Tibial nerve (tissue), 3 donors: ENCODE results near the gene LDHA.

Source experiments
- POLR2A ChIP-seq, 2 donors: fragments of 450-650 bp; IDR thresholded peaks; one replicate each; pipeline ENCODE4 v1.6.1; 2017; ENCODE audit warnings: antibody characterized with exemption in 2 of 2, mild to moderate bottlenecking in 2 of 2, moderate library complexity in 2 of 2
- TF ChIP-seq, protein P1 (sequence below), 5 experiments: fragments of 200-600 bp in 3 of 5; fragments of 450-650 bp in 2 of 5; sonication (generic) in 3 of 5; IDR thresholded peaks; one replicate each; pipeline ENCODE4 v1.5.1; 2016 to 2019; ENCODE audit warnings: antibody characterized with exemption in 5 of 5, mild to moderate bottlenecking in 3 of 5, moderate library complexity in 2 of 5

DNA sequence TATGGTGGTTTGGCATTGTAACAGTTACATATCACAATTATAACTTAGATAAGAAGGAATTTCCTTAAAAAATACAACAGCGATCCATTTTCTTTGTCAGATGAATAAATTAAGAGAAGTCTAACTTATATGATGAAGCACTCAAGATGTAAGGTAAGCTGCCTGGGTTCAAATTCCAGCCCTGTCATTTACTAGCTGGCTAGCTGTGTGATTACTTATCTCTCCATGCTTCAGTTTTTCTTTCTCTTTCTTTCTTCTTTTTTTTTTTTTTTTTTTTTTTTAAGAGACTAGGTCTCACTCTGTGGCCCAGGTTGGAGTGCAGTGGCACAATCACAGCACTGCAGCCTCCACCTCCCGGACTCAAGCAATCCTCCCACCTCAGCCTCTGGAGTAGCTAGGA, 22.2 kb upstream of the LDHA start:
- TF ChIP-seq, protein P1, sequence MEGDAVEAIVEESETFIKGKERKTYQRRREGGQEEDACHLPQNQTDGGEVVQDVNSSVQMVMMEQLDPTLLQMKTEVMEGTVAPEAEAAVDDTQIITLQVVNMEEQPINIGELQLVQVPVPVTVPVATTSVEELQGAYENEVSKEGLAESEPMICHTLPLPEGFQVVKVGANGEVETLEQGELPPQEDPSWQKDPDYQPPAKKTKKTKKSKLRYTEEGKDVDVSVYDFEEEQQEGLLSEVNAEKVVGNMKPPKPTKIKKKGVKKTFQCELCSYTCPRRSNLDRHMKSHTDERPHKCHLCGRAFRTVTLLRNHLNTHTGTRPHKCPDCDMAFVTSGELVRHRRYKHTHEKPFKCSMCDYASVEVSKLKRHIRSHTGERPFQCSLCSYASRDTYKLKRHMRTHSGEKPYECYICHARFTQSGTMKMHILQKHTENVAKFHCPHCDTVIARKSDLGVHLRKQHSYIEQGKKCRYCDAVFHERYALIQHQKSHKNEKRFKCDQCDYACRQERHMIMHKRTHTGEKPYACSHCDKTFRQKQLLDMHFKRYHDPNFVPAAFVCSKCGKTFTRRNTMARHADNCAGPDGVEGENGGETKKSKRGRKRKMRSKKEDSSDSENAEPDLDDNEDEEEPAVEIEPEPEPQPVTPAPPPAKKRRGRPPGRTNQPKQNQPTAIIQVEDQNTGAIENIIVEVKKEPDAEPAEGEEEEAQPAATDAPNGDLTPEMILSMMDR (IDR thresholded peaks at IDR 0.05) = no peak
- no peak for TF ChIP-seq POLR2A (IDR thresholded peaks at IDR 0.05)
